ENCODE measurements around the gene GUCY2D. TPM values are rescaled to one million over a fixed set of nuclear protein-coding genes. Genes with fewer than 3 reads are reported as not detected.

GUCY2D gene
- total and polyA plus RNA-seq, 7 donors: not detected

- 88 to 95% (median 94%) methylated on average over 5 of the region's 5 CpGs for WGBS, 3 donors
- Histone ChIP-seq H3K27ac (no peak overlapping the region), H3K4me1 (peaks cover 4% of the 10 kb centered on the region), H3K27me3 (ENCODE audit: insufficient read depth in 3 of 3, low read length in 2 of 3) (peaks cover 0 to 30% (median 11%) of the 10 kb centered on the region in 3 donors), H3K9me3 (no peaks in the 10 kb centered on the region), H3K4me3 (no peak overlapping the region), H3K36me3 (ENCODE audit: insufficient read depth in 1 of 2, low read depth in 1 of 2) (no peaks in the 10 kb centered on the region)
- intact Hi-C loops (cut with DNase I): no loop called here
- TF ChIP-seq CTCF (IDR thresholded peaks at IDR 0.05): no peak
- DNase-seq (no peak), ATAC-seq (no peak)
These were observed 5.4 kb downstream of the GUCY2D start for GRCh38 chr17:8007836-8008235.

- Histone ChIP-seq H3K36me3 (ENCODE audit: insufficient read depth in 1 of 2, low read depth in 1 of 2) (no peaks in the 10 kb centered on the region), H3K9me3 (no peaks in the 10 kb centered on the region), H3K4me3 (no peak overlapping the region), H3K27ac (no peak overlapping the region), H3K4me1 (peaks cover 5% of the 10 kb centered on the region), H3K27me3 (ENCODE audit: insufficient read depth in 3 of 3, low read length in 2 of 3) (peaks cover 0 to 28% (median 8%) of the 10 kb centered on the region in 3 donors)
- TF ChIP-seq CTCF (IDR thresholded peaks at IDR 0.05): no peak
- intact Hi-C loops (cut with DNase I): no loop called here
- ATAC-seq: no peak
- 84 to 86% (median 85%) methylated on average over 15 of the region's 15 CpGs for WGBS, 3 donors
- DNase-seq: no peak
These were observed 9.7 kb downstream of the GUCY2D start for GRCh38 chr17:8012045-8012580.

- DNase-seq (no peak), ATAC-seq (no peak)
- Histone ChIP-seq H3K27ac (no peak overlapping the region), H3K36me3 (ENCODE audit: insufficient read depth in 1 of 2, low read depth in 1 of 2) (no peaks in the 10 kb centered on the region), H3K27me3 (ENCODE audit: insufficient read depth in 3 of 3, low read length in 2 of 3) (peaks cover 0 to 23% (median 8%) of the 10 kb centered on the region in 3 donors), H3K4me1 (peaks cover 5% of the 10 kb centered on the region), H3K4me3 (no peak overlapping the region), H3K9me3 (no peaks in the 10 kb centered on the region)
- WGBS, 3 donors: 79 to 82% (median 79%) methylated on average over 17 of the region's 17 CpGs
- no peak for TF ChIP-seq CTCF (IDR thresholded peaks at IDR 0.05)
- intact Hi-C loops (cut with DNase I): no loop called here
These were observed 10.7 kb downstream of the GUCY2D start for GRCh38 chr17:8012996-8013640.

GRCh38 chr17:8013731-8014557 is 11.5 kb downstream of the GUCY2D start:
- Histone ChIP-seq H3K27me3 (ENCODE audit: insufficient read depth in 3 of 3, low read length in 2 of 3) (peaks cover 0 to 23% (median 8%) of the 10 kb centered on the region in 3 donors), H3K4me1 (peaks cover 5% of the 10 kb centered on the region), H3K36me3 (ENCODE audit: insufficient read depth in 1 of 2, low read depth in 1 of 2) (no peaks in the 10 kb centered on the region), H3K4me3 (no peak overlapping the region), H3K9me3 (no peaks in the 10 kb centered on the region), H3K27ac (no peak overlapping the region)
- DNase-seq (no peak), ATAC-seq (no peak)
- intact Hi-C loops (cut with DNase I): no loop called here
- 80 to 83% (median 80%) methylated on average over 12 of the region's 12 CpGs for WGBS, 3 donors
- no peak for TF ChIP-seq CTCF (IDR thresholded peaks at IDR 0.05)

All from psoas muscle (tissue), 8 donors.